DMS53 treated with DMSO at 0.1 percent for 48 hours (cell line): ENCODE data around the gene MPRIP.

Experiments used
- DNase-seq: peaks from one replicate; lab custom pipeline; 2025; ENCODE audit not compliant: unreplicated experiment; lab: John Stamatoyannopoulos, UW

Gene MPRIP

GRCh38 chr17:17161121-17161520 is 118.9 kb downstream of the MPRIP start:
- DNase-seq = no peak

- DNase-seq = no peak
Observed at GRCh38 chr17:17161759-17162158, 119.5 kb downstream of the MPRIP start.

- DNase-seq = no peak
Observed at GRCh38 chr17:17164156-17164555, 121.9 kb downstream of the MPRIP start.

GRCh38 chr17:17164676-17165075 is 122.4 kb downstream of the MPRIP start:
- no peak for DNase-seq

- no peak for DNase-seq
Observed at GRCh38 chr17:17165666-17166308, 123.5 kb downstream of the MPRIP start.

- DNase-seq = no peak
Observed at GRCh38 chr17:17166446-17166845, 124.2 kb downstream of the MPRIP start.

- DNase-seq = no peak
Observed at GRCh38 chr17:17167356-17167755, 125.1 kb downstream of the MPRIP start.

- no peak for DNase-seq
Observed at GRCh38 chr17:17167986-17168385, 125.7 kb downstream of the MPRIP start.

DNA sequence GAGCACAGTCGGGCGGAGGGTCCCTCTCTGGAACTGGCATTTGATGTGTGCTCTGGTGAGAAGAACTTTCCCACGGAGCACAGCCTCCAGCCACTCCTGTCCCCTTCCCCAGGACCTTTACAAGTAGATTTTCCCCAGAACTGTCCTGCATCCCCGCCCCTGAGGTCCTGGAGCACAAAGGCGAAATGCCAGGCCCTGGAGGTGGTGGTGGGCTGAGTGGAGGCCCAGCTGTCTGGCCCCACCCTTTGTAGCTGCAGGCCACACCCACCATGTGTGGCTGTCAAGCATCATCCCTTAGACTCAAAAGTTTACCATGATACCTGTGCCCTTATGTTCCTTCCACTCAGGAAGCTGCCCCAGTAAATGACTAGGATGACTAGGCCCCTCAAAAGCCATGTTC is 126.1 kb downstream of the MPRIP start:
- DNase-seq = no peak

GRCh38 chr17:17169396-17169795 is 127.1 kb downstream of the MPRIP start:
- no peak for DNase-seq

GRCh38 chr17:17170346-17170985 is 128.2 kb downstream of the MPRIP start:
- DNase-seq = no peak

GRCh38 chr17:17171186-17171585 is 128.9 kb downstream of the MPRIP start:
- no peak for DNase-seq

DNA sequence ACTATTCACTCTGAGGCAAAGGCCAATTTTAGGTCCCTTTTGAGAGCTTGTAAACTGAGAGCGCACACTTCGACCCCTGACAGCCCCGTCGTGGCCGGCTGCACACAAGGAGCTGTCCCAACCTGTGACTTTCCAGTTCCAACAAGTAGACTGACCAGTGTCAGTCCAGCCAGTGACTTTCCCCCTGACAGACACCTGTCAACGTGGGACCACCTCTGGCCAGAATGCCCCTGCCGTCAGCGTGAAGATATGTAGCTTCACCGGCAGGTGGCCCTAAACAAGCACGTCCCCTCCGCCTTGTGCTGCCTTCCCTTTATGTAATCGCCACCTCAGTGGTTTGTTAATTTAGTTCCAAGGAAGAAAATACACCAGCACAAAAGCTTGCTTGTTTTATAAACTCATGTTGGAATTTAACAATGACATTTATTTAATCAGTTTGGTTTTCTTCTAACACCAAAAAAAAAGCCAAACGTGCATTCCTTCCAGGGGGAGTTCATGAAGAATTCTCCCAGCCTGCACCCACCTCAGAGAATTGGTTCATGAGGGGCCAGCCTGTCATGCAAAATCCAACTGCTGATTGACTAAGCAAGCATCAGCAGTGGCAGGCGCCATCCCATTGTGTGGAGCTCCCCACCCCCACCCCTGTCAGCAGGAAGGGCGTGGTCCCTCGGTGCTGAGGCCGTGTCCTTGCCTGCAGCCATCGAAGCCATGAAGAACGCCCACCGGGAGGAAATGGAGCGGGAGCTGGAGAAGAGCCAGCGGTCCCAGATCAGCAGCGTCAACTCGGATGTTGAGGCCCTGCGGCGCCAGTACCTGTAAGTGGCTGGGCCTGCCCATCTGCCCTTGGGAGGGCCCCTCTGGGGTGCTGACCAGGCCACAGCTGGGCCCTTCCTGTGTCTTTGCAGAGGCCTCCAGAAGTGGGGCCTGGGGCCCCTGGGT is 130.0 kb downstream of the MPRIP start:
- DNase-seq = no peak

DNA sequence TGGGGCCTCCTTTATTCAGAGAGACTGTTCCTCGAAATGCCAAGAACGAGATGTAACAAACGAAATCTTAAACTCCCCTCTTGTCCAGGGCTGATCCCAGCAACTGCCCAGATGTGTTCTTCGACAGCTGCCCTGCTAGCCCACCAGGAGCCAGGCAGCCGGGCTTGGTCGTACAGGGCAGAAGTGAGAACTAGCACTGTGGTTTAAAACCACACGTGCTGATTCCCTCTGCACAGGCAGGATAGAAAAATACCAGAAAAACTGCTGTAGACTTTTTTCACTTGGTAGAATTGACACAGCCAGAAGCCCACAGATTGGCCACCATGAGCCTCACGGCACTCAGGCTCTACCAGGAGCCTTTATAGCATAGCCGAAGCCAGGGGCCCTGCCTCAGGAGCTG is 130.7 kb downstream of the MPRIP start:
- DNase-seq = no peak

GRCh38 chr17:17173921-17174320 is 131.7 kb downstream of the MPRIP start:
- no peak for DNase-seq

DNA sequence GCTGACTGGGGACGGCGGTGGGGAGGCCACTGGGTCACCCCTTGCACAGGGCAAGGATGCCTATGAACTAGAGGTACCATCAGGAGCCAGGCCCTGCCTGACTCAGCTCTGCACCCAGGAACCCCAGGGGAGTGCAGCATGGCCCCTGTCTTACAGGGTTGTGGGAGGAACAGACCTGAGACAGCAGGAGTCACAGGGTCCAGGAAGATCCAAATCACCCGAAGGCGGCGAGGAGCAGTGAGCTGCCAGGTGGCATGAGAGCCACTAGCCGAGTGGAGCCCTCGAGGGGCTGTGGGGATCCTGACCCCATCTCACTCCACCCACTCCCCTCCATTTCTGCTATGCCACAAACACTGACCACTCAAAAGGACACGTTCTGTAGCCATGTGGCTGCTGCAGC is 133.1 kb downstream of the MPRIP start:
- DNase-seq = no peak

DNA sequence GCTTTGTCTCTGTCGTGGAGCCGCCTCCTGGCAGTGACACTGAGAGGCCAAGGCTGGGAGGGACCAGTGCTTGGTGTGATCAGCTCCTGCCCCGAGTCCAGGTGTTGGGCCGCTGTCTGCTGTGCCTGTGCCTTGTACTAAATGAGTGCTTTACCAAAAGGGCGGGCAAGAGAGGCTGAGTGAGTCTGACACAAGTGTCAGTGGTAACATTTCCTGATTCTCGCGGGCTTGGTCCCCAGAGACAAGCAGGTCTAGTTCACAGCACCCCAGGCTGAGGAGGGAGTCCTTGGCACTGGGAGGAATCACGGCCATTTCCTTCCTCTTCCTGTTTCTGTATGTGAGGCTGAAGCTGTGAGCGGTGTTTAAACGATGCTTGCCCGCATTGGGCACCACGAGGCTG is 133.7 kb downstream of the MPRIP start:
- DNase-seq = no peak

GRCh38 chr17:17176341-17176740 is 134.1 kb downstream of the MPRIP start:
- DNase-seq = no peak

- no peak for DNase-seq
Observed at GRCh38 chr17:17177176-17177575, 134.9 kb downstream of the MPRIP start.

GRCh38 chr17:17179371-17179827 is 137.1 kb downstream of the MPRIP start:
- no peak for DNase-seq

GRCh38 chr17:17180141-17180603 is 137.9 kb downstream of the MPRIP start:
- no peak for DNase-seq
